Mesendoderm (in vitro differentiated cells): ENCODE results near the gene SLC12A8.
A peak's percentile ranks its signal among the peaks of the same experiment; 100 is the strongest.

Experiments
- DNase-seq: peaks from one replicate; pipeline ENCODE4 v3.0.0; 2013
- H2AK5ac ChIP-seq: 2 replicates; pipeline ENCODE4 v1.6.1; 2013; ENCODE audit warnings: low read length, inconsistent platforms
- H2BK120ac ChIP-seq: 2 replicates; pipeline ENCODE4 v1.6.1; 2013; ENCODE audit warnings: low read depth, mild to moderate bottlenecking, low read length, moderate library complexity, mixed read lengths
- H2BK15ac ChIP-seq: replicated peaks from 2 replicates; pipeline ENCODE4 v1.6.1; 2013; ENCODE audit warnings: low read depth, mild to moderate bottlenecking, moderate library complexity
- H2BK5ac ChIP-seq: 2 replicates; pipeline ENCODE4 v1.6.1; 2013; ENCODE audit warnings: low read length, inconsistent platforms
- H3K18ac ChIP-seq: 2 replicates; pipeline ENCODE4 v1.6.1; 2013; ENCODE audit warnings: mild to moderate bottlenecking, low read length, mixed read lengths
- H3K23ac ChIP-seq: one replicate; pipeline ENCODE4 v1.6.1; 2013; ENCODE audit warnings: low read length
- H3K27ac ChIP-seq: 2 replicates; pipeline ENCODE4 v1.5.1; 2013; ENCODE audit warnings: low read depth, mild to moderate bottlenecking, inconsistent platforms, low read length, moderate library complexity
- H3K27me3 ChIP-seq: 2 replicates; pipeline ENCODE4 v1.6.1; 2013; ENCODE audit warnings: low read length, control low read depth, mild to moderate bottlenecking, inconsistent platforms; ENCODE audit not compliant: insufficient read depth, poor library complexity
- H3K36me3 ChIP-seq: 2 replicates; pipeline ENCODE4 v1.6.1; 2013; ENCODE audit warnings: low read length, inconsistent platforms; ENCODE audit not compliant: control insufficient read depth, insufficient read depth
- H3K4ac ChIP-seq: one replicate; pipeline ENCODE4 v1.6.1; 2013; ENCODE audit warnings: low read depth, mild to moderate bottlenecking, low read length, moderate library complexity
- H3K4me1 ChIP-seq: 2 replicates; pipeline ENCODE4 v1.6.1; 2013; ENCODE audit warnings: low read depth, low read length, inconsistent platforms; ENCODE audit not compliant: control insufficient read depth
- H3K4me2 ChIP-seq: 2 replicates; pipeline ENCODE4 v1.6.1; 2013; ENCODE audit warnings: low read length
- H3K4me3 ChIP-seq: 2 replicates; pipeline ENCODE4 v1.5.1; 2013; ENCODE audit warnings: mild to moderate bottlenecking, low read length
- H3K56ac ChIP-seq: one replicate; pipeline ENCODE4 v1.6.1; 2013; ENCODE audit warnings: low read length
- H3K79me1 ChIP-seq: 2 replicates; pipeline ENCODE4 v1.6.1; 2013; ENCODE audit warnings: low read length, inconsistent platforms
- H3K79me2 ChIP-seq: 2 replicates; pipeline ENCODE4 v1.6.1; 2013; ENCODE audit warnings: mild to moderate bottlenecking, low read length; ENCODE audit not compliant: control insufficient read depth, insufficient read depth
- H3K9ac ChIP-seq: 2 replicates; pipeline ENCODE4 v1.6.1; 2013; ENCODE audit warnings: low read length, inconsistent platforms
- H4K5ac ChIP-seq: one replicate; pipeline ENCODE4 v1.6.1; 2013; ENCODE audit warnings: low read length
- H4K8ac ChIP-seq: one replicate; pipeline ENCODE4 v1.6.1; 2013; ENCODE audit warnings: low read depth, mild to moderate bottlenecking, control low read depth, low read length, moderate library complexity
- WGBS: extraction: QIAGEN DNeasy Blood & Tissue Kit; methylation state at CpG from one replicate; pipeline ENCODE4 v1.1.7; 2013; ENCODE audit warnings: low lambda C conversion rate, missing lambda C conversion rate; ENCODE audit not compliant: insufficient coverage; ENCODE audit errors: extremely low coverage; 5-methylcytosine and 5-hydroxymethylcytosine counted together

The SLC12A8 gene

GRCh38 chr3:125139386-125139785, 73.2 kb downstream of the SLC12A8 start:
- Histone ChIP-seq H4K8ac (no peak overlapping the region), H3K4me1 (peaks cover 18% of the 10 kb centered on the region), H3K56ac (no peak overlapping the region), H2BK15ac (no peak overlapping the region), H4K5ac (no peak overlapping the region), H3K27ac (no peak overlapping the region), H3K79me2 (no peaks in the 10 kb centered on the region), H3K79me1 (no peaks in the 10 kb centered on the region), H2BK5ac (no peak overlapping the region), H3K36me3 (no peaks in the 10 kb centered on the region), H3K4me2 (no peak overlapping the region), H3K4ac (no peak overlapping the region), H2AK5ac (no peak overlapping the region), H2BK120ac (no peak overlapping the region), H3K23ac (no peak overlapping the region), H3K9ac (no peak overlapping the region), H3K4me3 (no peak overlapping the region), H3K27me3 (no peaks in the 10 kb centered on the region), H3K18ac (peak overlapping the region; percentile 1)
- WGBS, result no CpG with 5 or more reads among the region's 4 CpGs
- DNase-seq, result no peak

- Histone ChIP-seq H3K79me1 (no peaks in the 10 kb centered on the region), H3K27ac (no peak overlapping the region), H3K23ac (no peak overlapping the region), H3K4me1 (peaks cover 6% of the 10 kb centered on the region), H3K4me2 (no peak overlapping the region), H4K5ac (no peak overlapping the region), H2AK5ac (no peak overlapping the region), H3K27me3 (no peaks in the 10 kb centered on the region), H3K4ac (no peak overlapping the region), H3K36me3 (no peaks in the 10 kb centered on the region), H3K4me3 (no peak overlapping the region), H3K79me2 (no peaks in the 10 kb centered on the region), H3K9ac (no peak overlapping the region), H3K56ac (peak overlapping the region; percentile 6), H2BK120ac (no peak overlapping the region), H2BK5ac (no peak overlapping the region), H3K18ac (peak overlapping the region; percentile 18), H2BK15ac (no peak overlapping the region), H4K8ac (no peak overlapping the region)
- DNase-seq, result peak; percentile 70
- WGBS, result no CpG with 5 or more reads among the region's 17 CpGs
These were observed 75.1 kb downstream of the SLC12A8 start for GRCh38 chr3:125137358-125138033.

GRCh38 chr3:125136966-125137357, 75.6 kb downstream of the SLC12A8 start:
- Histone ChIP-seq H3K79me1 (no peaks in the 10 kb centered on the region), H3K23ac (no peak overlapping the region)

GRCh38 chr3:125136515-125136914, 76.0 kb downstream of the SLC12A8 start:
- DNase-seq, result no peak
- Histone ChIP-seq H2BK15ac (no peak overlapping the region), H3K27ac (no peak overlapping the region), H2AK5ac (no peak overlapping the region), H3K27me3 (no peaks in the 10 kb centered on the region), H3K4ac (no peak overlapping the region), H3K4me3 (no peak overlapping the region), H2BK120ac (no peak overlapping the region), H3K9ac (no peak overlapping the region), H3K18ac (no peak overlapping the region), H3K79me1 (no peaks in the 10 kb centered on the region), H3K4me2 (no peak overlapping the region), H3K23ac (no peak overlapping the region), H3K36me3 (no peaks in the 10 kb centered on the region), H4K5ac (no peak overlapping the region), H2BK5ac (no peak overlapping the region), H4K8ac (no peak overlapping the region), H3K4me1 (peaks cover 2% of the 10 kb centered on the region), H3K79me2 (no peaks in the 10 kb centered on the region), H3K56ac (no peak overlapping the region)
- WGBS, result no CpG with 5 or more reads among the region's 4 CpGs

More at GRCh38 chr3:125136966-125137357, 75.6 kb downstream of the SLC12A8 start:
- no peak overlapping the region for H3K56ac ChIP-seq
- H2BK120ac ChIP-seq, result no peak overlapping the region
- no peak overlapping the region for H4K5ac ChIP-seq
- H3K36me3 ChIP-seq, result no peaks in the 10 kb centered on the region
- H3K27ac ChIP-seq, result no peak overlapping the region
- WGBS, result no CpG with 5 or more reads among the region's 7 CpGs
- H3K27me3 ChIP-seq, result no peaks in the 10 kb centered on the region
- H2BK15ac ChIP-seq, result no peak overlapping the region
- no peak overlapping the region for H3K4ac ChIP-seq
- H3K4me2 ChIP-seq, result no peak overlapping the region
- no peak overlapping the region for H3K4me3 ChIP-seq
- peak overlapping the region; percentile 18 for H3K18ac ChIP-seq
- H3K9ac ChIP-seq, result no peak overlapping the region
- no peak overlapping the region for H2BK5ac ChIP-seq
- peaks cover 2% of the 10 kb centered on the region for H3K4me1 ChIP-seq
- no peak overlapping the region for H2AK5ac ChIP-seq
- H4K8ac ChIP-seq, result no peak overlapping the region
- H3K79me2 ChIP-seq, result no peaks in the 10 kb centered on the region
- DNase-seq, result no peak

- Histone ChIP-seq H2BK15ac (no peak overlapping the region), H4K5ac (no peak overlapping the region), H3K23ac (no peak overlapping the region), H3K36me3 (no peaks in the 10 kb centered on the region), H3K79me1 (no peaks in the 10 kb centered on the region), H2AK5ac (no peak overlapping the region), H3K27ac (no peak overlapping the region), H3K27me3 (no peaks in the 10 kb centered on the region), H3K56ac (no peak overlapping the region), H2BK5ac (no peak overlapping the region), H2BK120ac (no peak overlapping the region), H3K9ac (no peak overlapping the region), H3K4me3 (no peak overlapping the region), H3K4ac (no peak overlapping the region), H3K18ac (no peak overlapping the region), H3K4me1 (peaks cover 4% of the 10 kb centered on the region), H3K79me2 (no peaks in the 10 kb centered on the region), H4K8ac (no peak overlapping the region), H3K4me2 (no peak overlapping the region)
- WGBS, result no CpG with 5 or more reads among the region's 6 CpGs
- peak; percentile 51 for DNase-seq
These were observed 77.6 kb downstream of the SLC12A8 start for GRCh38 chr3:125134952-125135351.

GRCh38 chr3:125132815-125133214, 79.7 kb downstream of the SLC12A8 start:
- no peak overlapping the region for H3K27ac ChIP-seq

More at GRCh38 chr3:125132815-125133214, 79.7 kb downstream of the SLC12A8 start:
- H3K18ac ChIP-seq, result no peak overlapping the region
- no peak overlapping the region for H3K4me2 ChIP-seq
- no peaks in the 10 kb centered on the region for H3K79me2 ChIP-seq
- no peak overlapping the region for H3K4ac ChIP-seq
- DNase-seq, result no peak
- H3K9ac ChIP-seq, result no peak overlapping the region
- no peak overlapping the region for H2AK5ac ChIP-seq
- H2BK120ac ChIP-seq, result no peak overlapping the region
- no peak overlapping the region for H3K4me3 ChIP-seq
- no peaks in the 10 kb centered on the region for H3K79me1 ChIP-seq
- no peak overlapping the region for H3K23ac ChIP-seq
- no peaks in the 10 kb centered on the region for H3K27me3 ChIP-seq
- WGBS, result no CpG with 5 or more reads among the region's 2 CpGs
- no peak overlapping the region for H4K5ac ChIP-seq
- peaks cover 8% of the 10 kb centered on the region for H3K4me1 ChIP-seq
- no peak overlapping the region for H2BK15ac ChIP-seq
- no peak overlapping the region for H3K56ac ChIP-seq
- no peak overlapping the region for H2BK5ac ChIP-seq
- H4K8ac ChIP-seq, result no peak overlapping the region
- H3K36me3 ChIP-seq, result no peaks in the 10 kb centered on the region
